NCI-H446 (cell line): ENCODE results near the gene SNRPB.

Experiments
- DNase-seq, 2 experiments: peaks; one replicate each; lab custom pipeline; 2025; lab: John Stamatoyannopoulos, UW

Gene SNRPB

DNA sequence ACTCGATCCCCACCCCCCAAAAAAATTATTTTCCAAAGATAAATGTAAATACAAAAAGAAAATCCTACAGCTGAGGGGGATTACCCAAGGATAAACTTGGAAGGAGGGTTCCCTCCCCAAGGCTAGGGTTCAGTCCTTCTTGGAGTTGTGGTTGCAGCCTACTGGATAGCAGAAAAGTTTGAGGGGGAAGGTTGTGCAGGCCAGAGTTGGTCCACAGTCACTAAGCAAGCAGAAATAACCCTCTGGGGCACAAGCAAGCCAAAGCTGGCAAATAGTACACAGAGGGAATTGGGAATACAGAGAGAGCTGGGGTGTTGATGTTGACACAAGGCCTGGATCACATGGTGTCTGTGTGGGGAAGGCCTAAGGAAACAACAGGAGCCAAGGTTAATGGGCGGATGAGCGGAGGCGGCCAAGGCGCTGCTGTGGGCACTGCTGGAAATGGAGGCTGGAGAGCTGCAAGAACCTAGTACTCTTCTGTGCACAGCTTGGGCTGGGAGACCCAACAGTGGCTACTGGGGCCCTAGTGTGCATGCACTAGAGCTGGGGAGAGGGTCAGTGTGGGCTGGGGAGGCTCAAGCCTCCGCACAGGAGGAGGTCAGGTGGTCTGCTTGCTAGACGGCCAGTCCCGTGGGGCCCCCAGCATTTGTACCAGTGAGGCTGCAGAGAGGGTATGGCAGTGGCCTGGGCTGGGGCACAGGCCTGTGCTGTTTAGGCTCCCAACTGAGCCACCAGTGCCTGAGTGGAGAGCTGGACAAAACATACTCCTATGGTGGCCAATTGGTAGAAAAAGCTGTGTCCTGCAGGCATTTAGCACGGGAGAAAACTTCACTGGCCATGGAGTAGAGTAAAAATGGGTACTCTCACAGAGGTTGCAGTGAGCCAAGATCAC is 5.5 kb upstream of the SNRPB start:
- no peak for DNase-seq

DNA sequence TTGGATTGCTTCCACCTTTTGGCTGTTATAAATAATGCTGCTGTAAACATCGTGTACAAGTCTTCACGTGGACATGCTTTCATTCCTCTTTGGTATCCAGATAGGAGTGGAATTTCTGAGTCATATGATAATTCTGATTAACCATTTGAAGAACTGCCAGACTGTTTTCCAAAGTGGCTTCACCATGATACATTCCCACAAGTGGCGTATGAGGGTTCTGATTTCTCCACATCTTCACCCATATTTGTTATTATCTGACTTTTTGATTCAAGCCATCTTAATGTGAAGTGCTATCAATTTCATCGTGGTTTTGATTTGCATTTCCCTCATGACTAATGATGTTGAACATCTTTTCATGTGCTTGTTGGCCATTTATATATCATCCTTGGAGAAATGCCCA is 2.9 kb upstream of the SNRPB start:
- no peak for DNase-seq

DNA sequence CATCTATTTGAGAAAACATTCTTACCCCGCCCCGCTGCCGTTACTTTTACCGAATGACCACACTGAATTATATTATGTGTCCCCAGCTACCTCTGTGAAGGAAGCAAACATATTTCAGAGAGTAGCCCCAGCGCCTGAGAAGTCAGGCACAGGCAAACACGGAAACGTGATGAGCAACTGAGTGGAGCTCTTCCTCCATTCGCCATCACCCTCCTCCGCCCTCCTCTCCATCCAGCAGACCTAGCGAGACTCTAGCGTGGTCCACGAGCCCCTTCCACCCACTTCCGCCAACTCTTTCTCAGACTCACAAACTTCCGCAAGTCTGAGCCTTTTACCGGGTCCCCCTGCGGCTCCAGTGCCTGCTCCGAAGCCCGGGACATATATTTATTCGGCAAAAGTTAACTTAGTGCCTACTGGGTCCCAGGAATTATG is 582 bp downstream of the SNRPB start:
- peak in 1 of 2 experiments; percentile 41 for DNase-seq

- DNase-seq, result no peak
Observed at GRCh38 chr20:2468581-2469407, 1.8 kb downstream of the SNRPB start.

DNA sequence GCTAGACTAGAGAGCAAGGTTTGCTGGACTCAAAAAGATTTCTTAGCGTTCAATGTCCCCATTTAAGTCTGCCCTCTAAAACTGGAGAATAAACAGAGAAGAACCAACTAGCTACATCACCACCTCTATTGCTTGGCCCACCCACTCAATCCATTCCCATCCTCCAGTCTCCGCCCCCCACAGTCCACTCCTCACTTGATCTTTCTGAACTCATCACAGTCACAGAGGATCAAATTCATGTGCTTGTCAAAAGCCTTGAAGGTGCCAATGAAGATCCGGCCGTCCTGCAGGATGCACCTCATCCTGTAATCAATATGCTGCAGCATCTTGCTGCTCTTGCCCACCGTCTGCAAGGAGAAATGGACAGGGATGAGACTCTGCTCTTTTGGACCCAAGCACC is 3.2 kb downstream of the SNRPB start:
- DNase-seq, result no peak

GRCh38 chr20:2465100-2465499 is 5.5 kb downstream of the SNRPB start:
- DNase-seq, result no peak

GRCh38 chr20:2463616-2464365 is 6.8 kb downstream of the SNRPB start:
- no peak for DNase-seq

GRCh38 chr20:2462484-2462883 is 8.1 kb downstream of the SNRPB start:
- no peak for DNase-seq

GRCh38 chr20:2460752-2461424 is 9.7 kb downstream of the SNRPB start:
- DNase-seq, result no peak

DNA sequence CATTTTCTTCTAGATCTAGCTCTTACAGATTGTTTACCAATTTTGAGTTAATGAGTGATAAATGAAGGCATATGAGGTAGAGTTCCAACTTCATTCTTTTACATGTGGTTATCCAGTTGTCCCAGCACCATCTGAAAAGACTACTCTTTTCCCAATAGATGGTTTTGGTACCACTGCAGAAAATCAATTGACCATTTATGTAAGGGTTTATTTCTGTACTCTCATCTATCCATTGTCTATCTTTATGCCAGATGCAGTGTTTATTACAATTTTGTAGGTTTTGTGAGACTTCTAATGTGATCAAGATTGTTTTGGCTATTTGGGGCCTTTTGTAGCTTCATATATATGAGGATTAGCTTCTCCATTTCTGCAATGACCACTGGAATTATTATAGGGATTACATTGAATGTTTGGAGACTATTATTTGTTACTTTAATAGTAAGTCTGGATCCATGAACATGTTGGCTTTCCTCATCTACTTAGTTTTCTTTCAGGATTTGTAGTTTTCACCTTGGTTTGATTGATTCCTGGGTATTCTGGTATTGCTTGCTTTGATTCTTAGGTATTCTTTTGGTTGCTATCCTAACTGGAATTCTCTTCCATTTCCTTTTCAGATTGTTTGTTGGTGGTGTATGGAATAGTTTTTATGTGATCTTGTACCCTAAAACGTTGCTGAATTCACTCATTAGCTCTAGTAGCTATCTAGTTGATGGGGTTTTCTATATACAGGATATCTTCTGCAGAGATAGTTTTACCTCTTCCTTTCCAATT is 10.4 kb downstream of the SNRPB start:
- DNase-seq, result no peak

- DNase-seq, result no peak
Observed at GRCh38 chr20:2458919-2459499, 11.6 kb downstream of the SNRPB start.

DNA sequence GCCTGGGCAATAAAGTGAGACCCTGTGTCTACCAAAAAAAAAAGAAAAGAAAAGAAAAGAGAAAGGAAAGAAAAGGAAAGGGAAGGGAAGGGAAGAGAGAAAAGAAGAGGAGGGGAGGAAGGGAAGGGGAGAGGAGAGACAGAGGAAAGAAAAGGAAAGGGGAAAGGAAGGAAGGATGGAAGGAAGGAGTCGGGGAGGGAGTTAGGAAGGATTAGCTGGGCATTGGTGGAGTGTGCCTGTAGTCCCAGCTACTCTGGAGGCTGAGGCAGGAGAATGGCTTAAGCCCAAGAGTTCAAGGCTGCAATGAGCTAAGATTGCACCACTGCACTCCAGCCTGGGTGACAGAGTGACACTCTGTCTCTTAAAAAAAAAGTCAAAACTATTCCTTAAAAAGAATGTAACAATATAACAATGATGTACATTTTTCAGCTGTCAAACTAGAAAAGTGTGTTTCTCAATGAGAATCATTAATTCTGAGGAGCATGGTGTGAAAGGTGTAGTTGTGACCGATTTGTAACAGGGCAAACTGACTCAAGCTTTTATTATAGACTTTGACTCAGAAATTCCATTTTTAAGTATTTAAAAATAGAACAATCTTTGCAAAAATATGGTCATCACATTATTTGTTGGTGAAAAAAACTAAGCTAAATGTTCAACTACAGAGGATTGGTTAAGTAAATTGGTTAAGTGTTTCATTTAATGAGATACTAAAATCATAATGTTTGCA is 14.7 kb downstream of the SNRPB start:
- DNase-seq, result no peak

DNA sequence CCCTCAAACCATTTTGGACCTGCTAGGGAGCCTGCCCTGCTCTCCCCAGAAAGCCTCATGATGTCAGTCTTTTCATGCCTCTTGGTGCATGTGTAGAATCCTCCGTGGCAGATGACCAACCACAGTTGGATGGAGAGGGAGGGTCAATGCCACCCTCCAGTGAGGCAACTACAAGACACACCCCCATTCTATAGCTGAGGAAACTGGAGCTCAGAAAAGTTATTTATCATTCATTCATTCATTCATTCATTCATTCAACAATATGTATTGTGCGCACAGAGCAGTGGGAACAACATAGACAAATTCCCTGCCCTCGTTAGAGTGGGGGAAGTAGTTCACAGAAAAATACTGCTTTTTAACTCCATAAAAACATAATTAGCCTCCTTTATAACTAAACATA is 16.8 kb downstream of the SNRPB start:
- no peak for DNase-seq

GRCh38 chr20:2451939-2452732 is 18.5 kb downstream of the SNRPB start:
- peak; percentile 46 to 72 for DNase-seq

- no peak for DNase-seq
Observed at GRCh38 chr20:2451422-2451821, 19.2 kb downstream of the SNRPB start.

DNA sequence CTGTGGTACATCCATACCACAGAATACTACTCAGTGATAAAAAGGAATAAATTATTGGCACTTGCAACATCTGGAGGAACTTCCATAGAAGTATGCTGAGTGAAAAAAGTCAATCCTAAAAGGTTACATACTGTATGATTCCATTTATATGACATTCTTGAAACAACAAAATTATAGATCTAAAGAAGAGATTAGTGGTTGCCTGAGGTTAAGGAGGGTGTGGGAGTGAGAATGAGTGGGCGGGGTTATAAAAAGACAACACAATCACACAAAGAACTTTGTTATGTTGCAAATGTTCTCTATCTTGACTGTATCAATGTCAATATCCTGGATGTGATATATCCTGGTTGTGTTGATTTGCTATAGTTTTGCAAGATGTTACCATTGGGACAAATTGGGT is 21.2 kb downstream of the SNRPB start:
- no peak for DNase-seq

GRCh38 chr20:2446845-2447244 is 23.7 kb downstream of the SNRPB start:
- no peak for DNase-seq

DNA sequence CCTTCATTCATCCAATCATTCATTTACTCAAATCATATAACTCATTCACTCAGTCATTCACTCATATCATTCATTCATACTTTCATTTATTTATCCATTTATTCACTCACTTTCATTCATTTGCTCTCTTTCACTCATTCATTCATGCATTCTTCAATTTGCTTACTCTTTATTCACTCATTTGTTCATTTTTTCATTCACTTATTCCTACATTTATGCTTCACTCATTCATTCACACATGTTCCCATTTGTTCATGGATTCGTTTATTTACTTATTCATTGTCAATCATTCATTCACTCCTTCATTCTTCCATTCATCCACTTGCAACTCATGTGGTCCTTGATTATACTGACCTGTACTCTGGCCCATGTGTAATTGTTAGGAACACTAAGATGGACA is 39.4 kb downstream of the SNRPB start:
- DNase-seq, result no peak

- DNase-seq, result no peak
Observed at GRCh38 chr20:2430538-2430937, 40.1 kb downstream of the SNRPB start.
